SW 1271 (cell line): ENCODE measurements around the gene FAM90A1.
A peak's percentile ranks its signal among the peaks of the same experiment; 100 is the strongest.
"Not testable (repeated sequence)": the region's sequence is repeated elsewhere in the genome, so short reads cannot be mapped to it uniquely, and the experiment has no call there.

ENCODE experiments used
- DNase-seq, 2 experiments: peaks; one replicate each; lab custom pipeline; 2025; lab: John Stamatoyannopoulos, UW

The FAM90A1 gene

DNA sequence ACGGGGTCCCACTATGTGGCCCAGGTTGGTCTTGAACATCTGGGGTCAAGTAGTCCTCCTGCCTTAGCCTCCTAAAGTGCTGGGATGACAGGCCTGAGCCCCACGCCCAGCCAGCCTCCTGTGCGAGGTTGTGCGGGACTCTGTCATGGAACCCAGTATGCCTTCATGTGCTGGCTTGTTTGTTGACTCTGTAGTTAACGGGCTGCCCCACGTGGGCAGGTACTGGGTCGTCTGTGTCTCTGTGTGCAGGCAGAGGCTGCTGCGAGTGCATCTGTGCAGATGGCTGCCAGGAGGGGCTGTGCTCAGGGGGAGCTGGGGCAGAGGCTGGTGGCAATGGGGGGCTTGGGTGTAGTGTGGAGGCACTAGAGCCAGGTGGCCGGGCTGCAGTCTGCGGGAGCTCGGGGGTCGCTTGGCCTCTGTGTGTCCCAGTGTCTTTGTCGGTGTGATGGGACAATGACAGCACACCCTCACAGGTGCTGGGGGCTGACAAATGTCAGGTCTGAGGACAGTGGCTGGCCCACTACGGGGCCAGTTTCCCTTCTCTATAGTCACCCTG lies 6.0 kb upstream of the FAM90A1 start:
- not testable (repeated sequence) for DNase-seq

DNA sequence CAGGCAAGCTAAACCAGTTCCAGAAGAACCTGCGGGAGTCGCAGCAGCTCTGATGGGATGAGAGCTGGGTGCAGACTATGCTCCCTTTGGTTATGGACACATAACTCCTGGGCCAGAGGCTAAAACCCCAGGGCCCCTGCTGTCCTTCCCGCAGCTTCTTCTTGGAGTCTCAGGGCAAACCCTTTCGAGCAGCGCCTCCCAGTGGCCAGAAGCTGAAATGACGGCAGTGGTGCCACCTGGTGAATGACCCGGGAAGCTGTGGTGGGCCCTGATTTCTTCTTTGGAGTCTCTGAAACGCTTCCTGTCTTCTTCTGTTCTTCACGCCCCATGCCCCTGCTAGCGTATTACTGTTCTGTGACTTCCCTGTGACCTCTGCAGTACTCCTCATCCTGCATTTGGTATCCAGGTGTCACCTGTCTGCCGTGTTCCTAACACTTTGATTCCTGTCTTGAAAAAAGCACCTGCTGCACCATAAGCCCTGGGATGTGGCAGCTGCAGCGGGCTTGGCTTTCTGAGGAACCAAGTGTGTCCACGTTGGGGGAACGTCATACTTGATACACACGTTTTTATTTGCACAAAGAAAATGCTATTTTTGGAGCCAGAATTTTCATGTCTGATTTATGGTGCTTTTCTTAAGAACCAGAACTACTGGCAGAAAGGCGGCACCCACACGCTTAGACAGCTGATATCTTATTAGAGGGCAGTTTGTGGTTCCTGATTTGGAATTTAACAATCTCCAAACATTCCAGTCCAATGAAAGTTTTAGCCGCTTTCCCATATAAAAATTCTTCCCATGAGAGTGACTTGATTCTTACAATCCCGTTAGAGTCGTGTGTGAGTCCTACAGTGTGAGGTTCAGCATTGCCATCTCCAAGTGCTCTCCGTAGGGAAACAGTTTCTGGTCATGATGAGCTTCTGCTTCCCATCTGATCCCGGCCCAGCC lies 4.5 kb upstream of the FAM90A1 start:
- peak in 1 of 2 experiments; percentile 18 for DNase-seq

DNA sequence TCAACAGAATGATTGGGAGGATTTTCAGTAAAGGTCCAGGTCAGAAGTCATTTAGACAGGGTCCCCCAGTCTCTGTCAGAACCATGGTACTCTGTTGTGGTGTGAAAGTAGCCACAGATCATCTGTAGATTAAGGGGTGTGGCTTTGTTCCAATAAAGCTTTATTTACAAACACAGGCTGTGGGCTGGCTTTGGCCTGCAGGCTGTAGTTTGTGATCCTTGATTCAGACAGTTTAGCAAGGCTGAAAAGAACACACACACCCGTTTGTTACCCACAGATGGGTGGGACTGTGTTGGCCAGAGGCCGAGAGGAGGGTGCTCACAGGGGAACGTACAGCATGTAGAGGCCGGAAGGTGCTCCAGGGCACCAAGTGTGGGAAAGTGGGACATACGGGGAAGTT lies 3.6 kb upstream of the FAM90A1 start:
- DNase-seq = not testable (repeated sequence)

DNA sequence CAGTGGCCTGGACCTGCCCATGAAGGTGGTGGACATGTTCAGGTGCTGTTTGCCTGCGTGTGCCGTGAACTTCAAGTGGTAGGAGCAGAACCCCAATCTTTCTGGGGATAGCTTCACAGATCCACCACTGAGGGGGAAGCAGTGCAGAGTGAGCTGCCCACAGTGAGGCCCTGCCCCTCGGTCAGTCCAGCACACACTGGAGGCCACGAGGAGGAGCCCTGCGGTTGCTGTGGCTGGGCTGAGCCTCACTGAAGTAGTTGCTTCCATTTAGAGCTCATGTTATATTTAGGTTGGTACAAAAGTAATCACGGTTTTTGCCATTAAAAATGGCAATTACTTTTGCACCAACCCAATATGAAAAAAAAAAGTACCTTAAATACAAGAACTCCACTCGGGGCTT lies 2.1 kb upstream of the FAM90A1 start:
- DNase-seq = not testable (repeated sequence)

DNA sequence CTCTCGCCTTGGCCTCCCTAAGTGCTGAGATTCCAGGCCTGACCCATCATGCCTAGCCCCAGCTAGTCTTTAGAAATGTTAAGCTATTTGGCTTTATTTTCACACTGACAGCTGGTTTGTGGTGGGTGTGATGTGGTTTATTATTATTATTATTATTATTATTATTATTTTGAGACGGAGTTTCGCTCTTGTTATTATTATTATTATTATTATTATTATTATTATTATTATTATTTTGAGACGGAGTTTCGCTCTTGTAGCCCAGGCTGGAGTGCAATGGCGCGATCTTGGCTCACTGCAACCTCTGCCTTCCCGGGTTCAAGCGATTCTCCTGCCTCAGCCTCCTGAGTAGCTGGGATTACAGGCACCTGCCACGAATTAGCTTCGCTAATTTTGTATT lies 1.2 kb upstream of the FAM90A1 start:
- not testable (repeated sequence) for DNase-seq

DNA sequence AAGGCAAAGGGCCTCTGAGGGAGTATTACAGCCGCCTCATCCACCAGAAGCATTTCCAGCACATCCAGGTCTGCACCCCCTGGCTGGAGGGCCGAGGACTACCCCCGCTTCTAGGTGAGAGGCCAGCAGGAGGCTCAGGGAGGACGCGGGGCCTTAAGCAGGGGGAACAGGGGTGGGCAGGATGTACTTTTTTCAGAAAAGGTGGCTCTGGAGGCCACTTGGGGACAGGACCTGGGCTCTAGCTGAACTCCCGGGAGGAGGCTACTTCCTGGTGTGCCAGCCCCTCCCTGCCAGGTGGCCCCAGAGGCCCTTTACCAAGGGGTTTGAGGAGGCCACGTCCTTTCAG lies 287 bp upstream of the FAM90A1 start:
- not testable (repeated sequence) for DNase-seq

DNA sequence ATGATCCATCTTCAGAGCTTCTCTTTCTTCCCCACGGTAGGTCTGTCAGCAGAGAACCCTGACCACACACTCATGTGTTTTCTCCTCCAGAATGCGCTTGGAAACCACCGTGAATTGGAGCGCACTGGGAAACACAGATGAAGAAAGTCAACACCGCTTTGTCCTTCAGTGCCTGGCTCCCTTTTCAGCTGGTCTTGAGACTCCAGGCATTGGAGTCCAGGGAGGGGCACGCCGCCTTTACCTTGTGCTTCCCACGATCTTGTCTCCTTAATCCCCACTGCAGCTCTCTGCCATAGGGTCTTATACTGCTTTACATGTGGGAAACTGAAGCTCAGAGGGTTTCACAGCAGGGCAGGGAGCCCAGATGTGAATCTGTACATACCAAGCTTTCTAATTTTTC lies 1.1 kb downstream of the FAM90A1 start:
- no peak for DNase-seq

DNA sequence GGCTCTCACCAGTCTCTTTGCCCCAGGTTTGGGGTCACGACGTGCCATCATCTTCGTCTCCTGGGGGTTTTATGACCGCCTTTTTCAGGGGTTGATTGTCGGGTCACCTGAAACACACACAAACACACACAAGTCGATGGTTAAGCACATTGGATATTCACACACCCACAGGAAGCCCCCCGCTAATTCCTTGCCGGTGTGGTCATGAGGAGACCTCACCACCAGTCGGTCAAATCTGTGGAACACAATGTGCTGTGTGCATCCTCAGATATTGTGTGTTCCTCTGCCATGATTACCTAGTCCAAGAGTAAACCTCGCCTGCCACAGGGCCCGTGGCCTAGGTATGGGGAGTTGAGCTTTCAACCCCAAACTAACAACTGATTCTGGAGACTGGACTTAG lies 2.6 kb downstream of the FAM90A1 start:
- DNase-seq = not testable (repeated sequence)

DNA sequence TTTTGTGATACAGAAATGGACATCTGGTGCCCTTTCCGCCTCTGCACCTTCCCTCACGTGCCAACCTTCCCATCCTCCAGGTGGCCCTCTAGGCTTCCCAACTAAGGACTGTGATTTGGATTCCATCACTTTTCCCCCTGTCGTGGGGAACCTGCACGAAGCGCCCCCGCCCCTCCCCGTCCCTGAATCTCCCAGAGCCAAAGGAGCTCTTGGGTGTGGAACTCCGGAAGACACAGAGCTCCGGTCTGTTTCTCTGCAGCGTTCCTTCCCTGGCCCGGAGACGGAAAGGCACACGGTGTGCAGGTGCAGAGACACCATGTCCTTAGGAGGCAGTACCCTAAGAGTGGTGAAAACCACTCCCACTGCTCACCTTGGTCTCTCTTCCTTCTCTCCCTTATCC lies 3.8 kb downstream of the FAM90A1 start:
- not testable (repeated sequence) for DNase-seq

DNA sequence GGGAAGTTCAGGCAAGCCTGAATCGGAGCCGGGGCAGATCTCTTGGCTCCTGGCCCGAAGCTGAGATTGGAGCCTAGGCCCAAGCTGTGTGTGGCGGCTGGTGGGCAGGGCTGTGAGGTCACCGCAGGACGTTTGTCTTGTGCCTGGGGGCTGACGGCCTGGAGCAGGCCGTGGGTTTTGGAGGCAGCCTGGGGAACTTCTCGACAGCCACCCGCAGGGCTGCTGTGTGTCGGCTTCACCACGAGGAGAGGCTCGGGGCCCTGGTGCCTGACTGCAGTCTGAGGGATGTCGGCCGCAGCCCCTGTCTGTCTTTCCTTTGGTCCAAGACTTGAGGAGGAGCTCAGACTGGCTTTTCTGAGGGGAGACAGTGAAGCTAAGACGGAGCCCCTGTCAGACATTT lies 5.1 kb downstream of the FAM90A1 start:
- DNase-seq = not testable (repeated sequence)

DNA sequence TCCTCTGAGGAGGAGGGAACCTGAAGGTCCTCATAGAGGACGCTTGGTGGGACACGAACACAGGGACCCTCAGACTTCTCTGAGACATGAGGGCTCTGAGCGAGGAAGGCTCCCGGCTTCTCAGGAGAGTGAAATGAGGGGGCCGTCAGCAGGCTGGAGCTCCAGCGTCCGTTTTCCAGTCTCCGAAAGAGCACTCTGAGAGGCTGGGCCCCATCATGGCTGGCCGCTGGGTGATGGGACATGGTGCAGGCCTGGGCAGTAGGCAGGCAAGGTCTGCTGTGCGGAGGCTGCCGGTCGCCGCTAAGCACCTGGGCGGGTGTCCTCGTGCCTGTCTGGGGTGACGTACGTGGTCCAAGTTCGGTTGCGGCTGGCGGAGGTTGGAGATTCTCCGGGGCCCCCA lies 5.6 kb downstream of the FAM90A1 start:
- DNase-seq = not testable (repeated sequence)

DNA sequence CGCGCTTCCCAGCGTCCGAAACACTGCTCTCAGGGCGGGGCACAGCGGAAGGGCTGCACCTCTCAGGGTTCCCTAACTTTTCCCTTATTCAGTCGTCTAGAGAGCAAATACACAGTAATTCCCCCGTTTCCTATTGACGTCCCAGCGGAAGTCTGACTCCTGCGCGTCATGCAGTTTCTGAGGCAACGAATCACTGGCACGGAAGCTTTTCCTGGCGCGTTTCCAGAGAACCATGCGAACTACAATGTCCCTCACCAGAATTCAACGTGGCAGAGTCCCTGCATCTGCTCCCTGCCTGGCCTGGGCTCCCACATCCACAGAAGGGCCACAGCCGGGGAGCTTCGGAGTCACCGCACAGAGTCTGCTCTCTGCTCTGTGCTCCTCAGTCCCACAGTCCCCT lies 6.0 kb downstream of the FAM90A1 start:
- DNase-seq = not testable (repeated sequence)

DNA sequence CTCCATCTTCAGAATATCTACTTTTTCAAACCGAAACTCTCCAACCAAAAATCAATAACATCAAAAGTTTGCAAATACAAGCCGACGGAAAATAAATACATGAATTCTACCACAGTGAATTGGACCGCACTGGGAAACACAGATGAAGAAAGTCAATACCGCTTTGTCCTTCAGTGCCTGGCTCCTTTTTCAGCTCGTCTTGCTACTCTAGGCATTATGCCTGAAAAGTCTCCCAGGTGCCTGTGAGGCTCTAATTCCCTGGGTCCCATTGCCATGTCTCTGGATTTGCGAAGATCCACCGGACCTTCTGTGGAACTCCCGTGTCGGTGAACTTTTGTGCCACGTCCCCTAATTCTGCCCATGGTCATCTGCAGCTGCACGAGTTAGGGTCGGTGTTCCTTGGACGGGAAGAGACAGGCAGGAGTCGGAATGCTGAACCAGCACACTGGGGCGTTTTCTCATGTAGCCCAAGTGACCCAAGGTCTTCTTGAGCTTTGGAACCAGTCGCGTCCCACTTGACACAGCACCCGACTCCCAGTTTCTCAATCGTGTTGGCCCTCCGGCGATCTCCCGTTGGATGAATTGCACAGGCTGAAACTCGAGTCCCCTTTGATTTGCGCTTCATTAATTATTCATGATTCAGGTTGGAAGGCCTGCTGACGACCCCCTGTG lies 8.6 kb downstream of the FAM90A1 start:
- DNase-seq = not testable (repeated sequence)

DNA sequence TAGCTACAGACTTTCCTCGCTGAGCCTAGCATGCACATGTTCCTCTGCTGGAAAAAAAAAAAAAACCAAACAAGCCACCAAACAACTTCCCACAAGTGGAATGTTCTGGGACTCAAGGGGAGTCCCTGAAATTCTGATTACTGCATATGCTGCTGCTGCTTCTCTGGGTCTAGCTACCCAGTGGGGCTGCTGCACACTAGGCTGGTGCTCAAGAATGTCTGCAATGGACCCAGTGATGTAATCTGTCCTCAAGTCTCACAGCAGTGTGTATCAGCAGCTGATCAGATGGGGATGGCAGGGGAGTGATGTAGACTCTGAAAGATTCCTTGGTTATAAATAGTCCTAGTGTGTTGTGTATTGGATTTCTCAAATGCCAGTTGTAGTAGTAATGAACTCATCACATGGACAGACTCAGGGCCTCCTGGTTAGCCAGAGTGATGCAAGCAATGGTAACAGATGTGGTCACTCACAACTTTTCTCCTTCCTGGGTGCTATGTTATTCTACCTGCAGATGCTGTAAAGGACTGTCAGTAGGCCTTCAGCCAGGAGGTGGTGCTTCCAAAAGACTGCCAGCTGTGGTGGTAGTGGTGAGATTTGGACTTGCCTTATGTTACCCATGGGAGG lies 29.6 kb downstream of the FAM90A1 start:
- not testable (repeated sequence) for DNase-seq

DNA sequence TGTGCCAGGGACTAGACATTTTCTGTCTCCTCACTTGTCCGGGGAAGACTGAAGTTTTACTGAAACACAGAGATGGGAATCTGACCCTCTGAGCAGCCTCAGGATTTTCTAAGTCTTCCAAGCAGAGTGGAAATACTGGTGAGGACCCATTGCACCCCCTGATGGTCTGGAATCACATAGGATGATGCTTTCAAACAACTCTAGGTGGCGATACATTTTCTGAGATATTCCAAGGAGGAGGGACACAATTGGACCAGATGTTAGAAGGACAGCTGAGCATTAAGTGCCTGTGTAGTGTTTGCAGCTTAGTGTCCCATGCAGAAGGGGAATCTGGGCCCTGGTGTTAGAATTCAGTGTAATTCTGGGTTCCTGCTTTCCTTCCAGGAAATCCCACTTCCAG lies 39.3 kb downstream of the FAM90A1 start:
- DNase-seq = not testable (repeated sequence)

DNA sequence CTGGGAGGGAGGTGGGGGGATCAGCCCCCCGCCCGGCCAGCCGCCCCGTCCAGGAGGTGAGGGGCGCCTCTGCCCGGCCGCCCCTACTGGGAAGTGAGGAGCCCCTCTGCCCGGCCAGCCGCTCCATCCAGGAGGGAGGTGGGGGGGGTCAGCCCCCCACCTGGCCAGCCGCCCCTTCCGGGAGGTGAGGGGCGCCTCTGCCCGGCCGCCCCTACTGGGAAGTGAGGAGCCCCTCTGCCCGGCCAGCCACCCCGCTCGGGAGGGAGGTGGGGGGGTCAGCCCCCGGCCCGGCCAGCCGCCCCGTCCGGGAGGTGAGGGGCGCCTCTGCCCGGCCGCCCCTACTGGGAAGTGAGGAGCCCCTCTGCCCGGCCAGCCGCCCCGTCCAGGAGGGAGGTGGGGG lies 43.2 kb downstream of the FAM90A1 start:
- DNase-seq = not testable (repeated sequence)

DNA sequence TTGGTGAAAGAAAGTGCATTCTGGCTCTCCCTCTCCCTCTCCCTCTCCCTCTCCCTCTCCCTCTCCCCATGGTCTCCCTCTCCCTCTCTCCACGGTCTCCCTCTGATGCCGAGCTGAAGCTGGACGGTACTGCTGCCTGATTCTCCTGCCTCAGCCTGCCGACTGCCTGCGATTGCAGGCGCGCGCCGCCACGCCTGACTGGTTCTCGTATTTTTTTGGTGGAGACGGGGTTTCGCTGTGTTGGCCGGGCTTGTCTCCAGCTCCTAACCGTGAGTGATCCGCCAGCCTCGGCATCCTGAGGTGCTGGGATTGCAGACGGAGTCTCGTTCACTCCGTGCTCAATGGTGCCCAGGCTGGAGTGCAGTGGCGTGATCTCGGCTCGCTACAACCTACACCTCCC lies 44.1 kb downstream of the FAM90A1 start:
- not testable (repeated sequence) for DNase-seq

DNA sequence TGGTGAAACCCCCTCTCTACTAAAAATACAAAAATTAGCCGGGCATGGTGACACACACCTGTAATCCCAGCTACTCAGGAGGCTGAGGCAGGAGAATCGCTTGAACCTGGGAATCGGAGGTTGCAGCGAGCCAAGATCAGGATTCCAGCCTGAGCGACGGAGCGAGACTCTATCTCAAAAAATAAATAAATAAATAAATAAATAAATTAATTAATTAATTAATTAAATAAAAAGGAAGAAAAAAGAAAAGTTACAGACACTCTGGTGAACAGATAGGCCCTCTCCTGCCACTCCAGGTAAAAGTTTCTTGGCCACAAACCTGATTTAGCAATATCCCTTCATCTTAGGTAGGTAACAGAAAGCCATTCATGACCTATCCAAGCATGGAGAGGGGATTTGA lies 44.5 kb downstream of the FAM90A1 start:
- not testable (repeated sequence) for DNase-seq

DNA sequence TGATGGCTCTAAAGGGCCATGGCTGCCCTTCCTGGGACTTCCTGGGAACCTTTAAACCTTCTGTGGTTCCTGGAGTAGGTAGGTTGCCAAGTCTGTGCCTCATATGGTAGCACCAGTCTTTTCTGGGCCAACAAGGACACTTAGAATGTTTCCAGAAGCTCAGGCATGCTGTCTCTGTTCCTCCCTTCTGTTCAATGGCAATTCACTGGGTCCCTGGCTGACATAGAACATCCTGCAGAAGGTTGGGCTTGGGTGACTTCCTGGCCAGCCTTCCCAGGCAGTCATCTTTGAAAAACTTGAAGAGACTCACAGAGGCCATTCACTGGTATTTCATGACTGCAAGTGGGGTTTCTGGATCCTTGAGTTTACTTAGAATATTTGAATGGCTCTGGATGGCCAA lies 46.1 kb downstream of the FAM90A1 start:
- not testable (repeated sequence) for DNase-seq

DNA sequence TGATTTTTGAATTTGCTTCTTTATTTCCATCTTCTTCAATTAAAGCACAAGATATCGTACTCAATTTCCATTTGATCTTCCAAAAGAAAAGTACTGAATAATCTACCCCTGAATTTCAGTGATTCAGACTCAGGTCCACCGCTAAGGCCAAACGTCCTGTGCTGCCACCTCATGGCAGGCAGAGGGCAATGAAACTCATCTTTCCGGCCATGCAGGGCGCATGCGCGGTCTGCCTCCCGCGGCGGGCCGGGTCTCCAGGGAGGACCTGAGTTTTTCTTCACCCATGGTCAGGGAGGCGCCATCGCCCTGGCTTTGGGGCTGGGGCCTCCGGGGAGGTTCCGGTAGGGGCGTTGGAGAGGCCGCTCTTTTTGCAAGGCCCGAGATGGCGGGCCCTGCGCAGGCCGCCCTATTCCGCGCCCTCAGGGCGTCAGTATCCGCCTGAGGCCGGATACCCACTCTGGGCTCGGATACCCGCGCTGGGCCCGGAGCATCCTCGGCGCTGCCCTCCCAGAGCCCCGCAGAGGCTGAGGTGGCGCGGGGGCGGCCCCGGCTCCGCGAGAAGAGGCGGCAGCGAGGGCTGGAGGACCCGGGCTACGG lies 47.3 kb downstream of the FAM90A1 start:
- peak in 1 of 2 experiments; percentile 65 for DNase-seq

DNA sequence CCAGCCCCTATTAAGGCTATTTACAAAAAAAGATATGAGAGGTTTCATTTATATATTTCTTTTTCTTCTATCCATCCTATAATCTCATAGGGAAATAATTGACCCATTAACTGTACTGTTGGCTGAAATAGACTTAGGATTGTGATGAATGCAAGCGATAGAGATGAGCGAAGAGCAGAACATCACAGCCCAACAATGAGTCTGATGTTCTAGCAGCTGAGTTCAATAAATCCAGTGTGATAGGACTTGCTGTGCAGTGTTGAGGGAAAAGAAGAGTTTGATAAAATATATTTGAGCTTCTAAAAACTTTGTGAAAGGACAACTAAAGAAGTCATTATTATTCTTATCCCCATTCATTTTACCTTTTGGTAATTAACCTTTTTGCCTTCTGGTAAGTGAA lies 54.5 kb downstream of the FAM90A1 start:
- DNase-seq = not testable (repeated sequence)
